Measurements from ENCODE around the gene ITSN2. TPM values are rescaled to one million over a fixed set of nuclear protein-coding genes. Genes with fewer than 3 reads are reported as not detected.

Gene ITSN2
- total RNA-seq, 1 experiment from 2014 or later: 36.5 TPM

GRCh38 chr2:24210106-24210455 is 150.3 kb downstream of the ITSN2 start:
- CTCF ChIA-PET: no interaction called here
- no peaks in the 10 kb centered on the region for H3K9me3 Mint-ChIP-seq (ENCODE audit: unreplicated experiment)
- H3K4me3 Mint-ChIP-seq (ENCODE audit: unreplicated experiment): no peak overlapping the region
- POLR2A ChIA-PET: no interaction called here
- no TSS peak for BruUV-seq (replicated peaks)
- no peaks in the 10 kb centered on the region for H3K27me3 Mint-ChIP-seq (ENCODE audit: insufficient read depth, unreplicated experiment)
- peaks cover 52% of the 10 kb centered on the region for H3K36me3 Mint-ChIP-seq (ENCODE audit: insufficient read depth, unreplicated experiment)
- no peak for DNase-seq (ENCODE audit: unreplicated experiment)
- no peaks in the 10 kb centered on the region for H3K4me1 Mint-ChIP-seq (ENCODE audit: insufficient read depth, unreplicated experiment)
- intact Hi-C loops (cut with micrococcal nuclease): no loop called here
- H3K27ac Mint-ChIP-seq (ENCODE audit: low read depth, unreplicated experiment): no peak overlapping the region
- no peak for TF ChIP-seq CTCF (IDR thresholded peaks at IDR 0.05; ENCODE audit: unreplicated experiment)

GRCh38 chr2:24209389-24210105 is 150.8 kb downstream of the ITSN2 start:
- intact Hi-C loops (cut with micrococcal nuclease): no loop called here
- Mint-ChIP-seq H3K36me3 (ENCODE audit: insufficient read depth, unreplicated experiment) (peaks cover 48% of the 10 kb centered on the region), H3K27me3 (ENCODE audit: insufficient read depth, unreplicated experiment) (no peaks in the 10 kb centered on the region), H3K27ac (ENCODE audit: low read depth, unreplicated experiment) (no peak overlapping the region), H3K4me1 (ENCODE audit: insufficient read depth, unreplicated experiment) (no peaks in the 10 kb centered on the region), H3K4me3 (ENCODE audit: unreplicated experiment) (no peak overlapping the region), H3K9me3 (ENCODE audit: unreplicated experiment) (no peaks in the 10 kb centered on the region)
- no peak for DNase-seq (ENCODE audit: unreplicated experiment)
- no TSS peak for BruUV-seq (replicated peaks)
- no peak for TF ChIP-seq CTCF (IDR thresholded peaks at IDR 0.05; ENCODE audit: unreplicated experiment)
- ChIA-PET POLR2A (no interaction called here), CTCF (no interaction called here)

- no peak for DNase-seq (ENCODE audit: unreplicated experiment)
- no peaks in the 10 kb centered on the region for H3K9me3 Mint-ChIP-seq (ENCODE audit: unreplicated experiment)
- ChIA-PET CTCF (no interaction called here), POLR2A (interaction anchor here (0.6 kb wide), 1 partner anchor 23 kb away, joined by 3 read pairs; no protein-coding TSS in a partner anchor)
- H3K36me3 Mint-ChIP-seq (ENCODE audit: insufficient read depth, unreplicated experiment): peaks cover 55% of the 10 kb centered on the region
- intact Hi-C loops (cut with micrococcal nuclease): no loop called here
- BruUV-seq (replicated peaks): no TSS peak
- no peak overlapping the region for H3K4me3 Mint-ChIP-seq (ENCODE audit: unreplicated experiment)
- H3K27me3 Mint-ChIP-seq (ENCODE audit: insufficient read depth, unreplicated experiment): no peaks in the 10 kb centered on the region
- no peak overlapping the region for H3K27ac Mint-ChIP-seq (ENCODE audit: low read depth, unreplicated experiment)
- TF ChIP-seq CTCF (IDR thresholded peaks at IDR 0.05; ENCODE audit: unreplicated experiment): no peak
- H3K4me1 Mint-ChIP-seq (ENCODE audit: insufficient read depth, unreplicated experiment): no peaks in the 10 kb centered on the region
Measured at GRCh38 chr2:24208490-24208889, 151.8 kb downstream of the ITSN2 start.

GRCh38 chr2:24207359-24207758 is 153.0 kb downstream of the ITSN2 start:
- Mint-ChIP-seq H3K4me1 (ENCODE audit: insufficient read depth, unreplicated experiment) (no peaks in the 10 kb centered on the region), H3K27ac (ENCODE audit: low read depth, unreplicated experiment) (no peak overlapping the region), H3K27me3 (ENCODE audit: insufficient read depth, unreplicated experiment) (no peaks in the 10 kb centered on the region), H3K4me3 (ENCODE audit: unreplicated experiment) (no peak overlapping the region), H3K36me3 (ENCODE audit: insufficient read depth, unreplicated experiment) (peaks cover 53% of the 10 kb centered on the region), H3K9me3 (ENCODE audit: unreplicated experiment) (no peaks in the 10 kb centered on the region)
- DNase-seq (ENCODE audit: unreplicated experiment): no peak
- ChIA-PET POLR2A (no interaction called here), CTCF (interaction anchor here (0.5 to 1.0 kb wide), 2 partner anchors 32 to 123 kb away, joined by 3 read pairs; partner anchors contain the start of gene TP53I3)
- intact Hi-C loops (cut with micrococcal nuclease): no loop called here
- TF ChIP-seq CTCF (IDR thresholded peaks at IDR 0.05; ENCODE audit: unreplicated experiment): no peak
- BruUV-seq (replicated peaks): no TSS peak

All from MCF 10A (cell line).